Measurements from ENCODE around the gene MKRN2.
"Not testable (repeated sequence)": the region's sequence is repeated elsewhere in the genome, so short reads cannot be mapped to it uniquely, and the experiment has no call there.

Gene MKRN2, protein sequence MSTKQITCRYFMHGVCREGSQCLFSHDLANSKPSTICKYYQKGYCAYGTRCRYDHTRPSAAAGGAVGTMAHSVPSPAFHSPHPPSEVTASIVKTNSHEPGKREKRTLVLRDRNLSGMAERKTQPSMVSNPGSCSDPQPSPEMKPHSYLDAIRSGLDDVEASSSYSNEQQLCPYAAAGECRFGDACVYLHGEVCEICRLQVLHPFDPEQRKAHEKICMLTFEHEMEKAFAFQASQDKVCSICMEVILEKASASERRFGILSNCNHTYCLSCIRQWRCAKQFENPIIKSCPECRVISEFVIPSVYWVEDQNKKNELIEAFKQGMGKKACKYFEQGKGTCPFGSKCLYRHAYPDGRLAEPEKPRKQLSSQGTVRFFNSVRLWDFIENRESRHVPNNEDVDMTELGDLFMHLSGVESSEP

DNA sequence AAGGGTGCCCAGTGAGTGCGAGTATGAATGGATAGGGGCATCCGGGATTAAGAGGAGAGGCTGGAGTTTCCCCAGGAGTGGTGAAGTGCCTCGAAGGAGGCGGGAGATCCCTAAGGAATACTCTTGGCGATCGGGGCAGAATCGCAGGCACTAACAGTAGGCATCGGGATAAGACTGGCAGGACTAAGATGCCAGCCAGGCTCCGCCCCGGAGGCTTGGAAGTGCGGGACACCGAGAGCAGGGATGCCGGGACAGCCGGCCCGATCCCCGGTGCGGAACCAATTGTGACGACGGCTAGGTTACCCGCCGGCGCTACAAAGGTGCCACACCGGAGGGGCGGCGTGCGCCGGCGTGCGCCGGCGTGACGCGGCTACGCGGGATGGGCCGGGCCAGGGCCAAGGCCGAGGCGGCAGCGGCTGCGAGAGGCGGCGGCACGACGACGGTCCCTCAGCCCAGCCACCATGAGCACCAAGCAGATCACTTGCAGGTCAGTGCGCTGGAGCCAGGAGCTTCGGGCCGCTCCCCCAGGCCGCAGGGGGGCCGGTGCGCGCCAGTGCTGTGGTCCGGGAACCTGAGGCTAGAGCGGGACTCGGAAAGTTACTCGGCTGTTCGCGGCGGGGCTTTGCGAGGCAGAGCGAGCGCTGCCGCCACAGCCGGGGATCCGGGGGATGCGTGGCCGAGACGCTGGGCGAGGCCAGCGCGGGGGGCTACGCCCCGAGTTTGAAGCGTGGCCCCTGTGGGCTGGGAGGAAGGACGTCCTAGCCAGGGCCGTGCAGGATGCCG lies at the start of gene MKRN2:
TSS of gene MKRN2 (plus strand) at position 398 of the 783 bp plus-strand sequence. CDS start at position 462, 64 bp downstream.
- peak; percentile 72 for DNase-seq (ENCODE audit: low read depth)

DNA sequence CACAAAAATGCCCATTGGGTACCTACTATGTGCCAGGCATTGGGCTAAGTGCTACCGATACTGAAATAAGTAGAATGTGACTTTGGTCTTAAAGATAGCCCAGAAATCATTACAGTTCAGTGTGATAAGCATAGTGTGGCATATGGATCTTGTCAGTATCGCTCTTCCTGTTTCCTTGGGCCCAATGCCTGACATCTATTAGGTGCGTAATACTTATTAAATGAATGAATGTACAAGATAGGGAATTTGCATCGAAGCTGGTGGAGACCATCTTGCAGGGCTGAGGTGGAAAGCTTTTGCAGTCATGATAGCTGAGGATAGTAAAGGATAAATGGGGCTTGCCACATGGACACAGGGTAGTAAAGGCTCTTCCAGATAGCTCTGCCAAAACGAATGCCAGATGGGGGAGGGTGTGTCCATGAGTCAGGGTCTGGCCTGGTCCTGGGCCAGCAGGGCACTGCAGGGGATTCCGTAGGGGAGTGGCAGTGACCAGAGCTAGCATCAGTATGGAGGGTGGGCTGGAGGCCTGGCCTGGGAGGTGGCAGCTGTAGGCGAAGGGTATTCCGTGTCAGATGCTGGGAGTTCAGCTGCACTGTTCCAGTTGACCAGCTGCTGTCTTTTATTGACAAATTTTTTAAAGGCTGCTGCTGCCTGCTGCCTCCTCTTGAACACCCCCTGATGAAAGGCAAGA lies 49.2 kb upstream of the MKRN2 start:
- DNase-seq (ENCODE audit: low read depth), result no peak

DNA sequence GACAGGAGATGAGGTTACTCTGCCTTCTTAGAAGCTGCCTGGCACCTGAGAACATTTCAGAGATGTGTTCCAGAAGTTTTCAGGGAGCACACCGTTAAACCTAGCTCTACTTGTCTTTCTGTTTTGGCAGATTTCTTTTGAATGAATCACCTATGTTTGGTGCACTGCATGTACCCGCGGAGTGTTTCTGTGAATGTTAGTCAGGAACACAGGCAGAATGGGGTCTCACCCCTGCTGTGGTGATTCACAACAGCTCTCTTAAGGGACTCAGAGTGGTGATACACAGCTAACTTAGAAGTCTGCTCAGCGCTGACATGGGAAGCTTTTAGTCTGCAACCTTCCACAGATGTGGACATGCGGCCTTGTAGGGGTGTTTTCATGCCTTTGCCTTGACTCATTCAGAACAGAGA lies 48.6 kb upstream of the MKRN2 start:
- peak; percentile 93 for DNase-seq (ENCODE audit: low read depth)

DNA sequence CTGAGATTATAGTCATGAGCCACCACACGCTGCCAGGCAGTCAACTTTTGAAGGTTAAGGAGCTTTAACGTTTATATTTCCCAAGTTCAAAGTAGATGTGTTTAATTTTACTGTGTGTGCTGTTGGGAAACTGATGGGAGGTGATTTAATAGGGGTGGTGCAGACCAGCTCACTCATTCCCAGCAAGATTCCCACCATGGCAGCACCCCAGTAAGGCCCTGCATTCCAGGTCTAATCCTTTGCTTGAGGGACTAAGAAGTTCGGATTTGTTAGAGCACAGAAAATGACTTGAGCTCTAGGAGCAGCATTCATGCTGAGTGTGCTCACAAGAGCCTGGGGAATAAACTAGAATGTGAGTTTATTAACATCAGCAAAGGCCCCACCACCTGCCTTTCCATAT lies 47.4 kb upstream of the MKRN2 start:
- no peak for DNase-seq (ENCODE audit: low read depth)

DNA sequence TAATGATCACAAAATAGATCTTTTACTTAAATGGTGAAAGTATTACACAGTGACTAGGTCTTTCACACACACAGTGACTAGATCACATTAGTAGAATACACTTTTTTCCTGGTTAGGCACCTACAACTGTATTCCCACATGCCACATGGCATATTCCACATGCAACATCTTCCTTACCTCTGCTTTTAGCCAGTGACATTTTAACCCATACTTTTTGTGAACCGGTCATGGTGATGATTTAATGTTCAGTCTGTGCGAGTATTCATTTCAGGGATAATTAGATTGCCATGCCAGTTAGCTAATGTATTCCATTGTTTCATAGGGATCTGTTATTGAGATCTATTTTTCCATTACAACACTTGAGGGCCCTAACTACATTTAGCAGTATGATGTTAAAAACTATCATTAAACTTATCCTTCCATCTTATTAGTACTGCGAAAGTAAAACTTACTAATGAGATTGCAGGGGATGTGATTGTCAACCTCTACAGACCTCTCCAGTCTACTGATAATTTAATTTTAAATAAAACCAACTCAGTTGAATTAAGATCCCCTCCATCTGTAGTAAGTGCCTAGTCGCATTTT lies 44.3 kb upstream of the MKRN2 start:
- DNase-seq (ENCODE audit: low read depth), result no peak

DNA sequence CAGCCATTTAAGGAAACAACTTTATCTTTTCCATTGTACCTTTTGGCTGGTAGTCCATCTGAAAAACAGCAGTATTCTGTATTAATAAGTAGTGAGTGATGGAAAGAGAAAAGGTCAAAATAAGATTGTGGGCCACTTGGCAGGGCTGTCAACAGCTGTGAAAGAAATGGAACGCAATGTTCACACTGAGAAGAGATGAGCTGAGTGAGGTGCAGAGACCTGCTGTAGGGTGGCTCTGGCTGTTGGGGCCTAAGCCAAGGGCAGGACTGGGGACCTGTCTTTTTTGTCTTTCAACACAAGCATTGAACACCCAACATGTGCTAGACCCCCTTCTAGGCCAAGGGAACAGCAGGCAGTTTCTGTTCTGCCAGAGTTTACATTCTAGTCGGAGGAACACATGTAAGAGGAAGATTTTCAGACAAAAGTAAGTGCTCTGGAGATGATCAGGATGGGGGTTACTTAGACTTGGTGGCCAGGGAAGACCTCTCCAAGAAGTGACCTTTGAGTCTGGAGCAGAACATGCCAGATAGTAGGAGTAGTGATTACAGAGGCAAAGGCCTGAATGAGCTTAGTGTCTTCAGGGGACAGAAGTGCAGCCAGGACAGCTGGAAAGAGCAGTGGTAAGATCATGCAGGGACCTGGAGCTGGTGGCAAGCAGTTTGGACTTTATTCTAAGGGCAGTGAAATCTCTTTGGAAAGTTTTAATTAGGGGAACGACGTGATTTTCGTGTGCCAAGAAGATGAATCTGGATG lies 43.0 kb upstream of the MKRN2 start:
- DNase-seq (ENCODE audit: low read depth), result no peak

DNA sequence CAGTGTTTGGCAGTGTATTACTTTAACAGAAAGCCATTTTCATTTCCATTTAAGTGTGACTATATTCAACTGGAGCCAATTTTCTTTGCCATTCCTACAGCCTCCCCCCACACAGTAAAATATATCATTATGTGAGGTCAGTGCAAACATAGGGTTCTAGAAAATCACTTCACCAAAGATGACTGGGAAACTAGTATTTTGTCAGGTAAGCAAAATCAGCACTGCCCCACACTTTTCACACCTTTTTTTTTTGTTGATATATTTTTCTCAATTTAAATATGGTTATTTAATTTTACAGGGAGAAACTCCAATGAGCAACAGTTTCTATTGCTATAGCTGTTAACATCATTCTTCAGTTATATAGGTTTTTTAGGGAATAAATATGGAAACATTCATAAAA lies 41.3 kb upstream of the MKRN2 start:
- no peak for DNase-seq (ENCODE audit: low read depth)

DNA sequence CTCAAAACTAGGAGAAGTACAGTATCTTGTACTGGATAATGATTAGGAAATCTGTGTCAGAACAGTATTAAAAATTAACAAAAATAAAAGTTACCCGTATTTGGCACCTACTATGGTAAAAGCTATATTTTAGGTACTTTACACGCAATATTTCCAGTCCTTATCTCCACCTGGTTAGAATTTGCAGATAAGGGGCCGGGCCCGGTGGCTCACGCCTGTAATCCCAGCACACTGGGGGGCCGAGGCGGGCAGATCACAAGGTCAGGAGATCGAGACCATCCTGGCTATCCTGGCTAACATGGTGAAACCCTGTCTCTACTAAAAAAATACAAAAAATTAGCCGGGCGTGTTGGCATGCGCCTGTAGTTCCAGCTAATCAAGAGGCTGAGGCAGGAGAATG lies 40.0 kb upstream of the MKRN2 start:
- no peak for DNase-seq (ENCODE audit: low read depth)

DNA sequence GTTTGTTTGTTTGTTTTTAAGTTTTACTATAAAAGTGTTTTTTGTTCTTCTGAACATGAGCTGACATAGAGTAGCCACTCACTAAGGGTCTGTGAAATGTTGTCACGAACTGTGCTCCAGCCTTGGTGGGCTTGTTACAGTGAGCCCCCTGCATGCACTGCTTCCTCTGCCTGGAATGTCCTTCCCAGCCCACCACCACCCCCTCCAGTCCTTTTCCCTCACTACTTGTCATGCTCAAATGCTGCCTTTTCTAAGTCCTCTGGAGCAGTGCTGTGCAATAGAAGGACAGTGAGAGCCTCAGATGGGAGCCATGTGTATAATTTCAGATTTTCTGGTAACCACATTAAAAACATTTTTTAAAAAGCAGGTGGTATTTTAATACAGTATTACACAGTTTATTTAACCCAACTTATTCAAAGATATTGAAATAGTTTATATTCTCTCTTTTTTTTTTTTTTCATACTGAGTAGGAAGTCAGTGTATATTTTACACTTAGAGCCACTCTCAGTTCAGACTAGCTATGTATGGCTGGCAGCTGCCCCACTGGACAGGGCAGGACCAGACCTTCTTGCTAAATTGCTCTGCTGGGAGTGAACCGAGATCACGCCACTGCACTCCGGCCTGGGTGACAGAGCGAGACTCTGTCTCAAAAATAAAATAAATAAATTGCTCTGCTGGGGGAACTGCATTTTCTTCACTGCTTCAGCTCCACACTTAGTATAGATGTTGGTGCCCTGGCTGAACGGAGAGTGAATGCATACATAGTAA lies 38.4 kb upstream of the MKRN2 start:
- no peak for DNase-seq (ENCODE audit: low read depth)

DNA sequence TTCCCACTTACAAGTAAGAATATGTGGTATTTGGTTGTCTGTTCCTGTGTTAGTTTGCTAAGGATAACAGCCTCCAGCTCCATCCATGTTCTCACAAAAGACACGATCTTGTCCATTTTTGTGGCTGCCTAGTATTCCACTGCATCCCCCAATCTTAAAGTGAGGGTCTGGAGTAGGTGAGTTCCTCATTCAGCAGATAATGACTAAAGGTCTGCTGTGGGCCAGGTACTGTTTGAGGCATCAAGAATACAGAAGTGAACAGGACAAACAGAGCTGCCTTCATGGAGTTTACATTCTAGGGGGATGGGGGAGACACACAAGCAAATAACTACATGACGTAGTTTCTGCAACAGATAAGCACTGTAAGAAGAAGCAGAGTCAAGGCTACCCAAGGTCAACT lies 35.9 kb upstream of the MKRN2 start:
- no peak for DNase-seq (ENCODE audit: low read depth)

DNA sequence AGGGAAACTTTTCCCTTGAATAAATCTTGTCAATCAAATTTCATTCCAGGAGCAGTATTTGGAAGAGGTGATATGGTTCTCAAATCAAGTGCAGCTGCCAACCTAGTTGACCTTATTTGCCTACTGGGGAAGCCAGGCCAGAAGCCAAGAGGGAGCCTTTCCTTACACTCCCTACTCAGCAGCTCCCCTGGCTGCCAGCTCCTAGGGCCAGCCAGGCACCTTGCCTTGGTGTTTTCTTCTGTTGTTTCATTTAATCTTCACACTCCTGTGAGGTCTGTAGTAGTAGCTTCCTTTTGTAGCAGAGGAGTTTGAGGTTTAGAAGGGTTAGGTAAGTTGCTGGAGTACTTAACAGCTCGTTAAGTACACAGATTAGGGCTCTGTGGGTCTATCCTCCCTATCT lies 34.2 kb upstream of the MKRN2 start:
- no peak for DNase-seq (ENCODE audit: low read depth)

DNA sequence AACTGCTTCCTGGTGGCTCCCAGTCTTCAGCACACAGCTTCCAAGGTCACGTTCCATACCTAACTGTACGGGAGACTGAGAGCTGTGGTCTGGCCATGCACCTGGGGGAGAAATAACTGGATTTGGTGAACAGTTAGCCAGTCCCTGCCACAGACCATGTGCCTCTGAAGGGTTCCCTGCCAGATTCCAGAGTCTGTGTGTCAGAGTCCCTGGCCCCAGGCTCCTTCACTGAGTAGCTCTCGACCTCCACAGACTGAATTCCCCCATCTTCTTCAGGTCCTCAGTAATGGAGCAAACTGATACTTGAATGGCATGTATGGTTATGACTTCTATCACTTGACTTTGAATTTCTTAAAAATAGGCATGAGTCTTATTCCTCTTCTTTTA lies 29.1 kb upstream of the MKRN2 start:
- no peak for DNase-seq (ENCODE audit: low read depth)

DNA sequence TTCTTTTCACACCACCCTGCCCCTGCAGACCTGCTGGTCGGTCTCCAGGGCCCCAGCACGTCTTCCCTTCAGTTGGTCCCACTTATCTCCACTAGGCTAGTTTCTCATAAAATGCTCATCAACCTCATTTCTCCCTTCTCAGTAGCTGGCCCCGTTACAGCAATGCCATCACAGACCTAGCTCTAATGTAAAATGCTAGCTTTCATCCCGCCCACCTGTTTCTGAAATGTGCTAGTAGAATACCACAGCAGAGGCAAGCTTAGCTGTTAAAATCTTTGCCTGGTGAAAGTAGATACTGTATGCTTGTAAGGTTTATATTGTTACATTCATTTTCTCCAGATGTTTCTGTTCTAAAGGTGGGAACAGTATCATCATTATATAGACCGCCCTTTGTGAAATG lies 24.7 kb upstream of the MKRN2 start:
- no peak for DNase-seq (ENCODE audit: low read depth)

DNA sequence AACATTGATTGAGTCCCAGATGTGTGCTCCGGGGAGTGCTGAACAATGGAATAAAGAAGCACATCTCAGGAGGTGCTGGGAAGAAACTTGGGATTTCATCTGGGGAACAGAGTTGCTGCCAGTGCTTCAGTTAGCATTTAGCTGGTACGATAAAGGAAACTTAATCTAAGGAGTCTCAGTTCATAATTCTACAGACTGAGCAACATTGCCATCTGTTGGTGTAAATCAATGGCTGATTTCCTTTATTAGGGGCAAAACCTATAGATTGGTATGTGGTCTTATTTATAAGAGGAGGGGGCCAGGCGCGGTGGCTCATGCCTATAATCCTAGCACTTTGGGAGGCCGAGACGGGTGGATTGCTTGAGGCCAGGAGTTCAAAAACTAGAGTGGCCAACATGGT lies 20.5 kb upstream of the MKRN2 start:
- DNase-seq (ENCODE audit: low read depth), result no peak

DNA sequence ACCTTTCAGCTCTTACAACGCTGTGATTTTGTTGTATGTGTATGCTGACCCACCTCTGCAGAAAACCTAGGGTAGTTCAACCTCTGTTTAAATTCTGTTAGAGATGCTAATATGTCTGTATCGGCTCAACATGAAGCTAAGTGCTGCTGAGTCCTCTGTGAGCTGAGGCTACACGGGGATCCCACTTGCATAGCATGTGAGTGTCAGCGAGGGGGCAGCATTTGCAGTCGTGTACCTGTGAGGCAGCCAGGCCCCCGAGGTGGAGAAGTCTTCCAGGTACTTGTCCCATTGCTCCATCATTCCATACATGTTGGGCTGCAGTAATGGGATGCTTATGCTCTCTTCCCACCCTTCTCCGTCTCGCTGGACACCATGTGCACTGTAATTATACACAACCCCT lies 15.3 kb upstream of the MKRN2 start:
- DNase-seq (ENCODE audit: low read depth), result no peak

DNA sequence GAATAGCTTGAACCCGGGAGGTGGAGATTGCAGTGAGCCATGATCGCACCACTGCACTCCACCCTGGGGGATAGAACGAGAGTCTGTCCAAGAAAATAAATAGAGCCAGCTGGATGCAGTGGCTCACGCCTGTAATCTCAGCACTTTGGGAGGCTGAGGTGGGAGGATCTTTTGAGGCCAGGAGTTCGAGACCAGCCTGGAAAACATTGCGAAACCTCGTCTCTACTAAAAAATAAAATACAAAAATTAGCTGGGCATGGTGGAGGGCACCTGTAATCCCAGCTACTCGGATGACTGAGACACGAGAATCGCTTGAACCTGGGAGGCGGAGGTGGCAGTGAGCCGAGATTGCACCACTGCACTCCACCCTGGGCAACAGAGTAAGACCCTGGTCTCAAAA lies 13.4 kb upstream of the MKRN2 start:
- DNase-seq (ENCODE audit: low read depth), result not testable (repeated sequence)

DNA sequence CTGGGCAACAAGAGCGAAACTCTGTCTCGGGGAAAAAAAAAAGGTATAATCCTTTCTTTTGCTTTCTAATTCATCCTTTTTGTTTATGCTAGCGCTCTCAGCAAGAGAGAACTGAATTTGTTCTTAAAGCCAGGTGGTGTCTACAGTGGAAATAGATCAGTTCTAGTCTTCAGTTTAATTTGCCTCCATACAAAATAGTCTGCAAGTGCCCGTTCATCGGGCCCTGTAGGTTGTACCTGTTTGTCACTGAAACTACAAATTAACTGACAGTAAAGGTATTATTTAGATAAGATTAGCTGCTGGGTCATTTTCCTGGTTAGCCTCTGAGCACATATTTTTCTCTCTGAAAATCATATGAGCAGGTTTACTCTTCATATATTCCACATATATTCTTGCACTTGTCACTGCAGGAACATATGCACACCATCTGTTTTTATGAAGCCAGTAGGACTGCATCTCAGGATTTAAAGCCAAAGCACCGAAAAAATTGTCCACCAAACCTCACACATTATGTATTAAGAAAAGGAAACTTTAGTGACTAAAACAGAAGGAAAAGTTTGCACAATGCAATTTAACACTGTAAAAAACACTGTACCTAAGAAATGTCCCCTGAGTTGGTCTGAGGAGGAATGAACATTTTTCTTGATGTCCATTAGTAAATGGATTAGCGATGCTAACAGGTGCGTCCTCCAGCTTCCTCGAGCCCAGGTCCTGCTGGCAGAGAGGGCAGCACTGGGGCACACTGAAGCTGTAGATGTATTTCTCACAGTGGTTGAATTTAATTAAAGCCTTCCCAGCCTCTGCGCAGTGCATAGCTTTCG lies 12.0 kb upstream of the MKRN2 start:
- DNase-seq (ENCODE audit: low read depth), result no peak

DNA sequence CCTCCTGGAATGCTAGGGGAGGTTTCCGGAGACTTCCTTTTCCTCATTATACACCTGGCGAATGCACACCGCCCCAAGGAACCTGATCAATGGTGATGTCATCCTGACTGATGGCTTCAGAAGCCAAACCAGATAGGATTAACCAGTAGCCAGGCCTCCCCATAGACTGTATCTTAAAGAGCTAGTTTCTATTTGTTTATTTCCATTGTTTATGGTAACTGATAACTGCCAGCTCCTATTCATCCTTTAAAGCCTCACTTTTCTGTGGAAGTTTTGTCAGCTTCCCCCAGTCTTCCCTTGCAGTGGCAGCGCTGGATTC lies 11.5 kb upstream of the MKRN2 start, which contains the start of gene MKRN2OS:
TSS of gene MKRN2OS (minus strand) at position 27 of the 319 bp plus-strand sequence. CDS start 35 bp downstream, outside the sequence.
- DNase-seq (ENCODE audit: low read depth), result no peak

DNA sequence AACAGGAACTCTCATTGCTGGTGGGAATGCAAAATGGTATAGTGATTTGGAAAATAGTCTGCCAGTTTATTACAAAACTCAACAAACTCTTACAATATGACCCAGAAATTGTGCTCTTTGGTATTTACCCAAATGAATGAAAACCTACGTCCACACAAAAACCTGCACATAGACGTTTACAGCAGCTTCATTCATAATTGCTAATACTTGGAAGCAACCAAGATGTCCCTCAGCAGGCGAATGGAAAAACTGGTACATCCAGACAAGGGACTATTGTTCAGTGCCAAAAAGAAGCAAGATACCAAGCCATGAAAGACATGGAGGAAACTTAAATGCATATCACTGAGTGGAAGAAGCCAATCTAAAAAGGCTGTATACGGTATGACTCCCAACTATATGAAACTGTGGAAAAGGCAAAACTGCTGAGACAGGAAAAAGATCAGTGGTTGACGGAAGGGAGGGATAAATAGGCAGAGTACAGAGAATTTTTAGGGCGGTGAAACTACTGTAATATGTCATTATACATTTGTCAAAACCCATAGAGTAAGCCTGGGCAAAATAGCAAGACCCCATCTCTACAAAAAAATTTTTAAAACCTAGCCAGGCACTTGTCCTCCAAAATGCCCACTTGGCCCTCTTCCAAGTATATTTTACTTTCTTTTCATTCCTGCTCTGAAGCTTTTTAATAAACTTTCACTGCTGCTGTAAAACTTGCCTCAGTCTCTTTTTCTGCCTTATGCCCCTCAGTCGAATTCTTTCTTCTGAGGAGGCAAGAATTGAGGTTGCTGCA lies 6.7 kb upstream of the MKRN2 start:
- no peak for DNase-seq (ENCODE audit: low read depth)

Data from stromal cell of bone marrow (primary cell).